ENCODE data around the gene TBC1D3H. TPM values are rescaled to one million over a fixed set of nuclear protein-coding genes. Genes with fewer than 3 reads are reported as not detected.
"Not testable (repeated sequence)": the region's sequence is repeated elsewhere in the genome, so short reads cannot be mapped to it uniquely, and the experiment has no call there.

Gene TBC1D3H
- total RNA-seq, result not detected

GRCh38 chr17:36388385-36389245 is at the start of gene TBC1D3H:
Gene TBC1D3H (minus strand): TSS chr17:36388435. CDS start chr17:36386895, 1,540 bp downstream.
- DNase-seq; intact Hi-C loops (cut with DNase I; ENCODE audit: low total_unique reads); H3K27me3 ChIP-seq; H3K4me3 ChIP-seq; ATAC-seq; H3K9me3 ChIP-seq; H3K36me3 ChIP-seq; H3K4me1 ChIP-seq; H3K27ac ChIP-seq; in situ Hi-C loops (cut with MboI; ENCODE audit: low sequenced_read_pairs in 4 of 4): not testable (repeated sequence)

- DNase-seq; in situ Hi-C loops (cut with MboI; ENCODE audit: low sequenced_read_pairs in 4 of 4); H3K36me3 ChIP-seq; ATAC-seq; H3K9me3 ChIP-seq; H3K27me3 ChIP-seq; H3K4me1 ChIP-seq; intact Hi-C loops (cut with DNase I; ENCODE audit: low total_unique reads); H3K27ac ChIP-seq; H3K4me3 ChIP-seq: not testable (repeated sequence)
These were observed 40.7 kb upstream of the TBC1D3H start for GRCh38 chr17:36428891-36429290.

GRCh38 chr17:36415180-36415941 is 27.1 kb upstream of the TBC1D3H start:
- ATAC-seq; H3K27ac ChIP-seq; H3K4me3 ChIP-seq; in situ Hi-C loops (cut with MboI; ENCODE audit: low sequenced_read_pairs in 4 of 4); H3K4me1 ChIP-seq; intact Hi-C loops (cut with DNase I; ENCODE audit: low total_unique reads); H3K27me3 ChIP-seq; H3K9me3 ChIP-seq; H3K36me3 ChIP-seq; DNase-seq: not testable (repeated sequence)

- H3K4me1 ChIP-seq; H3K27me3 ChIP-seq; in situ Hi-C loops (cut with MboI; ENCODE audit: low sequenced_read_pairs in 4 of 4); H3K4me3 ChIP-seq; intact Hi-C loops (cut with DNase I; ENCODE audit: low total_unique reads); ATAC-seq; H3K36me3 ChIP-seq; H3K9me3 ChIP-seq; DNase-seq; H3K27ac ChIP-seq: not testable (repeated sequence)
These were observed 2.9 kb upstream of the TBC1D3H start for GRCh38 chr17:36390943-36391645.

- ATAC-seq; intact Hi-C loops (cut with DNase I; ENCODE audit: low total_unique reads); H3K27ac ChIP-seq; H3K4me1 ChIP-seq; H3K9me3 ChIP-seq; DNase-seq; H3K36me3 ChIP-seq; H3K27me3 ChIP-seq; H3K4me3 ChIP-seq; in situ Hi-C loops (cut with MboI; ENCODE audit: low sequenced_read_pairs in 4 of 4): not testable (repeated sequence)
These were observed 12.3 kb downstream of the TBC1D3H start for GRCh38 chr17:36375938-36376337.

- ATAC-seq; in situ Hi-C loops (cut with MboI; ENCODE audit: low sequenced_read_pairs in 4 of 4); H3K27me3 ChIP-seq; H3K36me3 ChIP-seq; H3K4me3 ChIP-seq; intact Hi-C loops (cut with DNase I; ENCODE audit: low total_unique reads); DNase-seq; H3K27ac ChIP-seq; H3K9me3 ChIP-seq; H3K4me1 ChIP-seq: not testable (repeated sequence)
These were observed 25.7 kb downstream of the TBC1D3H start for GRCh38 chr17:36362496-36362895.

Other genes starting within 250 kb of the TBC1D3H start
- 1 to 10 TPM in 1 of 4 donors, under 1 TPM in 1, not detected in 2; 0.98 to 4.8 TPM for gene TBC1D3B, start 211.8 kb downstream of the TBC1D3H start, total RNA-seq
- not detected for gene CCL3L1, start 191.7 kb downstream of the TBC1D3H start, total RNA-seq
- gene CCL4L2, start 177.4 kb downstream of the TBC1D3H start, total RNA-seq, result not detected
- gene TBC1D3I, start 123.9 kb downstream of the TBC1D3H start, total RNA-seq, result under 1 TPM in 1 of 4 donors, not detected in 3; 0.25 TPM
- 1 to 10 TPM in 1 of 4 donors, not detected in 3; 1.8 TPM for gene TBC1D3G, start 64.6 kb downstream of the TBC1D3H start, total RNA-seq
- gene ZNHIT3, start 98.2 kb upstream of the TBC1D3H start, total RNA-seq, result 10 to 100 TPM; 33.4 to 52.7 (median 39.3) TPM
- gene MYO19, start 146.4 kb upstream of the TBC1D3H start, total RNA-seq, result 10 to 100 TPM in 3 of 4 donors, 1 to 10 TPM in 1; 7.5 to 16.8 (median 13.2) TPM
- gene PIGW, start 146.6 kb upstream of the TBC1D3H start, total RNA-seq, result 1 to 10 TPM; 3.0 to 6.9 (median 4.7) TPM
- 10 to 100 TPM; 28.8 to 56.6 (median 39.5) TPM for gene GGNBP2, start 156.5 kb upstream of the TBC1D3H start, total RNA-seq
- 10 to 100 TPM in 1 of 4 donors, 1 to 10 TPM in 3; 4.9 to 15.8 (median 7.4) TPM for gene DHRS11, start 203.4 kb upstream of the TBC1D3H start, total RNA-seq
- gene MRM1, start 213.1 kb upstream of the TBC1D3H start, total RNA-seq, result 10 to 100 TPM in 2 of 4 donors, 1 to 10 TPM in 2; 8.8 to 13.9 (median 10.8) TPM